NCI-H2196 (cell line): Measurements from ENCODE around the gene FHIT.

Experiments used
- DNase-seq: peaks from one replicate; lab custom pipeline; 2025; ENCODE audit not compliant: unreplicated experiment; lab: John Stamatoyannopoulos, UW

Gene FHIT

DNA sequence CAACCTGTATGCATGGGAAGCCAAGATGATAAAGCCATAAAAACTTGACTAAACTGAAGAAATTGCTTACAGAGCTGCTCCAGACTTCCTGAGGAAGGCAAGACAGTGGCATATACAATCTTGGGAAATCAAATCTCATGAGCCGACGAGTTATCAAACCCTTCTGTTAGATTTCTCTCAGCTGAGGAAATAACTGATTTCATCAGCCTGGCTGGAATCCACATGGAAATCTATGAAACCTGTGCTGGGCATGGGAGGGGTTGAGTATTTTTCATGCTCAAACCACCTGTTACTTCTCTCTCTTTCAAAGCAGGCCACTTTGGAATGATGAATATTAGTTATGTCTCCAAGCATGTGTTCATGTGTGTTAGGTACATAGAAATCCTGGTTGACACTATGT lies 727.7 kb downstream of the FHIT start:
- DNase-seq: no peak

DNA sequence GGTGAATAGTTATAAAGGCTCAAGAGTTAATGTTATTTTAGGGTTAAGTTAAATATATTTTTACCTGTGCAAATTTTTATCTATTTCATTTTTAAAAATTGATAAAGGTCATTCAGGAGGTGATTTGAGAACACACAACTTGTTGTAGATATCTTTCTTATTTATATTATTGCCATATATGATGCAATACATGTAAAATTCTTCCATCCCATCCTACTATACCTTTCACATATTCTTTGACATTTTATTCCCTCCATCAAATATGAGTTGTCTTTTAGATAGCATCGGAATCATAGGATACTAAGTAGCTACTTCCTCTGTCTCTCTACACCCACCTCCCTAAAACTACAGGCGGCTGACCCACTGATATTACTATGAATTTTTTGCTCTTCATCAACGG lies 734.1 kb downstream of the FHIT start:
- DNase-seq: no peak

DNA sequence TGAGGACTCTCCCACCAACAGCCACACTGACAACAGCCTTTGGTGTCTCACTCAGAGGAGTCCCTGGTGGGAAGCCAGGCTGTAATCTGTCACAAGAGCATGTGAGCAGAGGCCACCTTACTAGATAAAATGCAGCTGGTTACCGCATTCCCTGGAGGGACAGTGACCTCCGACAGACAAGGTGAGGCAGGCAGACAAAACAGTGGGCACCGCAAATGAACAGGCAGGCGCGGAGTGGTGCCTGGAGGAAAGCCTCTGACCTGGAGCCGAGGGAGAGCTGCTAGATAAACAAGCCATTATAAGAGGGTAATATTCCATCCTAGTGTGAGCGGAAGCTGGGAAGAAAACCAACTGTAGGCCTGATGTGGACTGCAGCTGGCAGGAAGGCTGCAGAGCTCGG lies 736.4 kb downstream of the FHIT start:
- no peak for DNase-seq

DNA sequence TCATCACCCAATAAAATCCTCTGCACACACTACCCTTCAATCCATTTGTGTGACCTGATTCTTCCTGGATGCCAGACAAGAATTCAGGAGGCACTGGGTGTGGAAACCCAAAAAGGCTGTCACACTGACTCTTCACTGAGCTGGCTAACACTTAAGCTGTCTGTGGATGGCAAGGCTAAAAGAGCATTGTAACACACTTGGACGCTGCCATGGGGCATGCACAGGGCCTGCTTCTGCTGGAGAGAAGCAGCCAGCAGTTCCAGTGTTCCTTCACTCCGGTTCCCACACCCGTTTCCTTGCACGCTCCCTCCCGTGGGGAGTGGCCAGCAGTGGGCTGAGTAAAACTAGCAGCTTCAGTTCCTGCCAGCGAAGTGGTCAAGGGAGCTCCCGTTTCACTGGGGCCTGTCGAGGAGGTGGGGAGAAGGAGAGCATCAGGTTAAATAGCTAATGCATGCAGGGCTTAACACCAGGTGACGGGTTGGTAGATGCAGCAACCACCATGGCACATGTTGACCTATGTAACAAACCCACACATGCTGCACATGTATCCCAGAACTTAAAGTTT lies 737.1 kb downstream of the FHIT start:
- no peak for DNase-seq

DNA sequence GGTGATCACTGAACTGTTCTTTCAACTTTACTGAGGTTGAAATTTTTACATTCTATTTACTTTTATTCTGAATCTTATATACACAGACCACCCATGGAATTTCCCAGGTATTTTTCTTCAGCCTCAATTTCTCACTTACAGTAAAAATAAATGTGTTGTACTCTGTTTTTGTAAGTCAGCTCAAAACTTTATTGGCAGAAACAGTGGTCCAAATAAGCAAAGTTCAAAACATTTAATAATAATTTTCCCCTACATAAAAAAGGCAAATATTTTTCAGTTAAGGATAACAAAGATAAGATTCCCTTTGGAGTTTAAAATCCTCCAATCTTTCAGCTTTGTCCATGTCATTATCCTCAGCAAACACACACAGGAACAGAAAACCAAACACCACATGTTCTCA lies 738.0 kb downstream of the FHIT start:
- no peak for DNase-seq

DNA sequence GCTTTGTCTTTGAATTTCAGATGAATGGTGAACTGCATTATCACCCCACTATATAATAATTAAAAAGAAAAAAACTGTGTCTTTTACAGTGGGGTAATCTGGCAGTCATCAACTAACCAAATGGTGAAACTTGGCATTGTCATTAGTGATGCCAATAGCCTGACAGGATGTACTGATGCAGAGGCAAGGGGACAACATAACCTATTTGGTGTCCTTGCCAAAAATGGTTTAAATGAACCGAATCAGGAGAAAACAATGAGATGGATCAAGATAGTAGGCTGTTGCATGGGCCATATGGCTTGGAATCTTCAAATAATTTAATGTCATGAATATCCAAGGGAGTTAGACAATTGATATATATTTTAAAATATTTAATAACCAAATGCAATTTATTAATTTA lies 738.7 kb downstream of the FHIT start:
- DNase-seq: no peak

DNA sequence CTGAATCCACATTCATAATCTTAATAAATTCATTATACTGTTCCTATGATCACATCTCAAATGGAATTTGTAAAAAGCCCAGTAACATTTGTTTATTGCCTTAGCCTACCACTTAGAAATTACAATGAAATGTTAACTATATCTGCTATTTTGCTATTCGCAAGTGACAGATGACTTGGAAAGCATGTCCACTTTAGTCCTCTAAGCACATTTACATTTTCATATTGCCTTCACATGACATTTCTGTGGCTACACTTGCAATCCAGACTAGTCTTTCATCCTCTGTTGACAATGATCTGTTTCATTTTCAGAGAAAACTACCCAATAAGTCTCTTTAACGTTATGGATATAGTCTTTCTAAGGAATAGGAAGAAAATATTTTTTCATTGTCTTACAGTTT lies 741.8 kb downstream of the FHIT start:
- DNase-seq: no peak

DNA sequence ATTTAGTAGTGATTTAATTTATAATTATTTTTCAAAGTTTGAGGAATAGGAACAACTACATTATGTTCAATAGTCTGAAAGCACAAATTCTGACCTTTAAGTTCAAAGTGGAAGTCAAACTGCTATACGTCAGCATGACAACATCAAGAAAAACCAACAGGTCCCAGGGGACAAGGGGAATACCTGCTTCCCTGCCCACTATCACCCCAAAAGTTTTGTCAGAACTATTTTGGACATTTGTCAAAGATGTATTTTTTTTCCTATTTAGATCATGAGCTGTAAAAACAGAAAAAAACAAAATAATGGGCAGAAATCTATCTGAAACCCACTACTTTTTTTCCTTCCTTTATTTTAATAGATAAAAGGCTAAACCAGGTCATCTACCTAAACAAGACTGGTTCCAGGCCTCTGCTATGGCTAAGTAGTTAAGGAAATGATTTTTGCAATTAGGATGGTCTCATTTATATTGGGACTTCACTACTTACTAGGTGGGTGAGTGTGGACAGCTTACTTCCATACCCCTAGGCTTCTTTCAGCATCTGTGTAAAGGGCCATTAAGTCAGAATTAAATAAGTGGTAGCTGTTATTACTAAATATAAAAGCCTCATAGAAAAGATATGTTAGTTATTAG lies 746.3 kb downstream of the FHIT start:
- no peak for DNase-seq

DNA sequence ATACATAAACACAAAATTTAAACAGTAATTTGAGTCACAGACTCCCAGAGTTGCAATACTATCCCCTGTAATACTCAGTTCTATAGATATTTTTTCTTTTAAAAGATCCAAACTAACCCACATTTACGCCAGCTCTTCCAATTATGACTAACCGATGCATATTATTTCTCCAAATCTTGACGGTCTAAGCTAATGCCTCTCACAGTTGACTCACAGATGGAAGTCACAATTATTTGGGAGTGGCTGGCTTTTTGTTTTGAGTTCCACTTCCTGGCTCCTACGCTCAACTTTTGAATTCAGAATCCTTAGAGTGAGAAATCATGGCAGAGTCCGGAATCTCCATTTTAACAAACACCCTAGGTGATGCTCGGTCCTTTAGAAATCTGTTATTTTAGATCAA lies 749.9 kb downstream of the FHIT start:
- no peak for DNase-seq

DNA sequence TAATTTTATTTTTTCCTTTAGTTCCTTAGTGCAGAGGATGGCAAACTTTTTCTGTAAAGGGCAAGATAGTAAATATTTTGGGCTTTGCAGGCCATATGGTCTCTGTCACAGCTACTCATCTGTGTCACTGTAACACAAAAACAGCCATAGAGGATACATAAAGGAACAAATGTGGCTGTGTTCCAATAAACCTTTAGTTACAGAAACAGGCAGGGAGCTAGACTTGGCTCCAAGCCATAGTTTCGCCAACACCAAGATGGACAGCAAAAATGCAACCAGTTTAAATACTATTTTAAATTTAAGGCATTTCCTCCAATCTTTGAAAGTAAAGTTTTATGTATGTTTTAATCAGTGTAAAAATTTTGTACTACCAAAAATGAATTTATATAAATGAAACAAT lies 753.4 kb downstream of the FHIT start:
- DNase-seq: peak; percentile 15

DNA sequence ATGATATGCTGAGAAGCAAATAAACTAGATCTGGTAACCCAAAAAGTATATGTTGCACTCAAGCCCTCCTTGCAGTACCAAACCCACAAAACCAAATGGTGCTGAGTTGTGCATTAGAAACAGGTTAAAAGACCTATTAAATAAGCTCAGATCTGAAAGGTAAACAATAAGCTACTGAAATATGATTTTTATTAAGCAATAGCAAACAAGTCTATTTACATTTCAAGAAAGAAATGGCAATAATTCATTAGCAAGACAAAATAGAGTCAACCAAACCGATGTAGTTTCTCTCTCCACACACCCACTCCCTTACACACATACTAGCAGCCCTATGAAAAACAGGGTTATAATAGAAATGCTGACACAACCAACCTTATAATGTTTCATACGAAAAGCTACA lies 760.3 kb downstream of the FHIT start:
- DNase-seq: no peak

DNA sequence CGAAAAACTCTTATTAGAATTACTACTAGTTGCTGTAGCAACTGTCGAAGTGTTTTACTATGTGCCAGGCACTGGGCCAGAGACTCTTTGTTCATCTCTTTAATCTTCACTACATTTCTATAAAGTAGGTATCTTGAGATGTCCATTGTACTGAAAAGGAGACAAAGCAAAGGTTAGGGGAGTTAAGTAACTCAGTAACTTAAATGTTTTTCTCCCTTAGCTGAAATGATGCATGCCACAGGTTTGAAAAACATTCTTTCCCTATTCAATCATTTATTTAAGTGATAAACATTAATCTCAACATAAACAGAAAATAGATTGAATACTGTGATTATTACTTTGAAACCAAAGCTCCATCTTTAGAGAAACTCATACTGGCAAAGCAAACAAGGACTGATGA lies 776.2 kb downstream of the FHIT start:
- no peak for DNase-seq

DNA sequence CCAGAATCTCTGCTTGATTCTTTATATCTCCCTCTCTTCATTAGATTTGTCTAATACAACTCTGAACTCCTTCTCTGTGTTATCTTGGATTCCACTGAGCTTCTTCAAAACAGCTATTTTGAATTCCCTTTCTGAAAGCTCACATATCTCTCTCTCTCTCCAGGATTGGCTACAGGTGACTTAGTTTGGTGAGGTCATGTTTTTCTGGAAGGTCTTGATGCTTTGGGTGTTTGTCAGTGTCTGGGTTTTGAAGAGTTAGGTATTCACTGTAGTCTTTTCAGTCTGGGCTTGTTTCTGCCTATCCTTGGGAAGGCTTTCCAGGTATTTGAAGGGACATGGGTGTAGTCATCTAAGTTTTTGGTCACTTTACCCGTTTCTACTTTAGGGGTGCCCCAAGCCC lies 781.8 kb downstream of the FHIT start:
- no peak for DNase-seq

DNA sequence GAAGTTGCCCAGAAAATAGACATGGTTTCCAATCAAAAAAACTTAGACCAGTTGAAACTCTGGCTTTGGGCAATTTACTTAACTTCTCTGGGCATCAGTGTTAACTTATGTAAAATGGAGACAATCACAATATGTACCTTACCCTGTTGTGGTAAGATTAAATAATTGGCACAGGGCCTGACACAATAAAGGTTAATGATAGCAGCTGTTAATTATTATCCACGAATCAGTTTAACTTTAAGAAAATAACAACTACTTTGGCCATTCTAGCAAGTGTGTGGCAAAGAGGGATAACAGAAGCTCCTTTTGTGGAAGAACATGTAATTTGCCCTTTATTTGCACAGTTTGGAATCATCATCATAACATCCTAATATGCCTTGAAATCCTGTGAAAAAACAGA lies 787.6 kb downstream of the FHIT start:
- DNase-seq: no peak

DNA sequence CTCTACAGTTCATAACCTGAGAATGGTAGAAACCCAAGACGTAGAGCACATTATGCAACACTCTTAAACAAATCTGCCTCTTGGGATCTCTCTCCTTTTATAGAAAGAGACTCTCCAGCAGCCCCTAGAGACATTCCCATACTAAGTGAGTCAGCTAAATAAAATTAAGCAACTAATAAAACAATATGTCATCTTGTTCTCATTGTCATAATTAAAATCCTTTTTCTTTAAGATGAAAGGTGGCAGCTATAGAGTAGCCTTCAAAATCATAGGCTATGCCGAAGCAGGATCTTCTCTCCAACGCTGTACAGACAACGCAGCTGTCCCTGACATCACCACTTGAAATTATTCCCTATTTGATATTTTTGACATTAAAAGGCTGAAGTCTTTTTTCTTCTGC lies 790.0 kb downstream of the FHIT start:
- no peak for DNase-seq

DNA sequence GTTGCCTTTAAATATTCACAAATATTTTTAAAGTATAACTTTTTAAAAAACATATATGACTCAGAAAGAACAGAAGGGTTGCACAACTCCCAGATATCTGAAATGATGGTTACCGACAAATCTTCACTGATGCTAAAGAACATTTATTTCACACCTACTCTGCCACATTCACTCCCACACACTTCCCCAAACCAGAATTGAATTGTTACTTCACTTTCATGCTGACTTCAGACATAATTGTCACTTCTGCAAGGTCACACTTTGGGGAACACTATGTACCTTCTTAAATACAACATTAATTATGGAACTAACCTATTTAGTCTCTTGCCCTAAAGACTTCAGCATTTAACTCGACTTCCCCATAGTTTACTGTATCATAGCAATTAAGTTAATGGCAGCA lies 795.1 kb downstream of the FHIT start:
- no peak for DNase-seq

DNA sequence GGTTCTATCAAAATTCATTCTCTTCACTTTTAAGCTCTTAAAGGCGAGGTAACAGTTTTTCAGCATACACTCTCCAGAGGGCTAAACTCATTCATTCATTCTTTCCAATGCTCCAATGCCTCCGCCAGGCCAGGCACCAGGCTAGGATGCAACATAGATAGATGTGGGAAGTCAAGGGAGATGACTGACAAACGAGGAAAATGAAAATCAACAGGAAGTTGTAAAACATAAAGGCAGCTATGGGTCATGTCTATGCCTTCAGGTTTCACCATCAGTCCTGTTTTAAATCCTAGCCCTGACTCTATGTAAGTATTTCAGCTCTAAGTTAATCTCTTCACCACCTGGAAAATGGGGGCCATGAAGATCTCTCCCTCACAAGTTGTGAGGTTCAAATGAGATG lies 797.9 kb downstream of the FHIT start:
- DNase-seq: no peak

DNA sequence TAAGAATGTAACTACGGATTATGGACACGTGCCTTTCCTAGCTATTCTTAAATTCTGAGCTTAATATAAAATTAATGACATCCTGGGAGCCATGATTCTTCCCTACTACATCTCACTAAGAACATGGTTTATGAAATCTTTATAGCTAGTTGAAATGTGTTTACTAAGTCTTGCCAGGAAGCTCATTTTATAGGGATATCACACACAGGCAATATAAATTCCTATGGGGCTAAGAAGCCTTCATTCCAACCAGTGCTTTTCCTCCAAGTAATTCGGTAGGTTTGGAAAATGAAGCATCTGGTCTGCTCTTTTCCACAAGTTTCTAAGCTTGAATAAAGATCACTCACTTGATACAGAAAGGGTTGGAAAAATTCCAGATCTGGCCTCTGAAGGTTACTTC lies 802.6 kb downstream of the FHIT start:
- DNase-seq: no peak

DNA sequence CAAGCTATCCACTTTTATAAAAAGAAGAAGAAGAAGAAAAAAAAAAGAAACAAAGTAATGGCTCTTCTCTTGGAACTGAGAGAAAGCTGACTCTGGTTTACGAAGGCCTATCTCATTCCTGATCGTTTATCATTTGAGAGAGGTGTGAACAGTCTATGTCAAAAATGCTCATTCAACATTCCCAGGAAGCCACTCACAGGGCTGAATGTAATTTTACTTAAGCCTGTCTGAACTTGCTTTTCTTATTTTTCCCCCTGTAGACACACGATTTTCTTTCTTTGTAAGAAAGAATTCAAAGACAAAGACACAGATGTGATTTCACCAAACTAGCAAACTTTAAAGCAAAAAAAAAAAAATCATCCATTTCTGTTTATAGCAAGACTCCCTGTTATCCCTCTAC lies 805.8 kb downstream of the FHIT start:
- DNase-seq: no peak

DNA sequence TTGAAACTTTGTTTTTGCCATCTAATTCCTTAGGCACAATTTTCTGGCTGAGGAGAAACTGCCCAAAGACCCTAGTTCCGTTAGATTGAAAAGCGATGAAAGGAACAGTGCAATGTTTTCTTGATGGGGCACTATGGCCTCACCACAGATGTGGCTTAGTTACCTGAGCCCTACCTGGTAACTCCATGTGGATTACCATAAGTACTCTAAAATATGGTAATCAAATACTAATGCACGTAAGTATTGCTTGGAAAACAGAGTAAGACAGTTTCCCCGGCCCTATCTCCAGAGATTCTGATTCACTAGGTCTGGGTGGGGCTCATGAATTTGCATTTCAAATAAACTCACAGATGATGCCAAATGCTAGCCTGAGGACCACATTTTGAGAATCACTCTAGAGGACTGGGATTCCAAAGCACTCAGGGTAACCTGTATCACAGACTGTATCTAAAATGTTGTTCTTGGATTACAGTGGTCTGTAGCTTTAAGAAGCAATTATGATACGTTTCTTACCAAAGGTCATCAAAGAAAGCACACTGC lies 806.3 kb downstream of the FHIT start:
- DNase-seq: no peak

DNA sequence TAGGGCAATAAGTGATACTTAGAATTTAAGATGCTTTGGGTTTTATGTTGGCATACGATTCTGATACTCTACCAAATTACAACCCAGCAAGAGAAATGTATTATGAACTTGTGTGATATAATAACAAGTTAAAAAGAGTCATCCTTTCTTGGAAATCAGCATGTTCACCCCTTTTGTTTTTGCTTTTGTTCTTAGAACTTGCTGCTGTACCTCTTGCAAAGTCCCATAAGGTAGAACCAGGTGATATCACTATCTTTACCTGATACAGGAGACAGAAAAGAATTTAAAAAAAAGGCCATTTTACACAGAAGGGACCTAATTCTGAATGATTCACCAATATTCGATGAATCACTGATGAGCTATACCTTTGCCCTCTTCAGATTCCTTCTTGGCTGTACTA lies 810.4 kb downstream of the FHIT start:
- DNase-seq: no peak

DNA sequence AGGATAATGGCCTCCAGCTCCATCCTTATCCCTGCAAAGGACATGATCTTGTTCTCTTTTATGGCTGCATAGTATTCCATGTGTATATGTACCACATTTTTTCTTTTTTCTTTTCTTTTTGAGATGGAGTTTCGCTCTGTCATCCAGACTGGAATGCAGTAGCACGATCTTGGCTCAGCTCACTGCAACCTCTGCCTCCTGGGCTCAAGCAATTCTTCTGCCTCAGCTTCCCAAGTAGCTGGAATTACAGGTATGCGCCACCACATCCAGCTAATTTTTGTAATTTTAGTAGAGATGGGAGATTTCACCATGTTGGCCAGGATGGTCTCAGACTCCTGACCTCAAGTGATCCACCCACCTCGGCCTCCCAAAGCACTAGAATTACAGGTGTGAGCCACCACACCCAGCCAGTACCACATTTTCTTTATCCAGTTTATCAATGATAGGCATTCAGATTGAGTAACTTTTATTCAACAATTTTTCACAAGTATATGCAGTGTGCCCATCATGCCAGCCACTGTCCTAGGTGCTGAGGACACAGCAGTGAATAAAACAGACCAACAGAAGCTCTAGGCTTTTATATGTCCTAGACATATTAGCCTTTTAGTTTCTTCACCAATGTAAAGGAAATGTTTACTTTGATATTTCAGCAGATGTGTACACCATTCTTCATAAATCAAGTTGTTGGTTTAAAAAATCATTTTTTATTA lies 815.2 kb downstream of the FHIT start:
- DNase-seq: no peak

DNA sequence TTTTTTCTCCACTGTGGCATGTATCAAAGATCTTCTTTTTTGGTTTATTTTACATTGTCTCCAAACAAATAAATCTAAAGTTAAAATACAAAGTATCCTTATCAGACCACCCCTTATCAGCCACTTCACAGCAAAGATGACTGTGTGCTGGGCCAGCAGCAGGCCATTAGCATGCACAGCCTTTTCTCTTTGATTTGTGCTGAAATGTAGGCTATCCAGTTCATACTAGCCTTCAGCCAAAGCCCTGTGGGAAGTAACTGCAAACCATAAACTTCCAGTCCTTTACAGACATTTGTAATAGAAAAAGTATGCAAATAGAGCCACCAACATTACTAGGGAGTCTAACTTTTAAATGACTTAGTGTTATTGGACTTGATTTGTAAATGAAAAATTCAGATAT lies 816.3 kb downstream of the FHIT start:
- no peak for DNase-seq
